ENCODE measurements around the gene PDE12.
A peak's percentile ranks its signal among the peaks of the same experiment; 100 is the strongest.

Gene PDE12

GRCh38 chr3:57555738-57556458 lies at the start of gene PDE12:
Gene PDE12, plus strand, starts transcription at chr3:57556274. Its CDS starts 106 bp downstream, at chr3:57556380.
- DNase-seq (ENCODE audit: low read depth in 2 of 2, low spot score in 1 of 2), result peak; percentile 62 to 68

DNA sequence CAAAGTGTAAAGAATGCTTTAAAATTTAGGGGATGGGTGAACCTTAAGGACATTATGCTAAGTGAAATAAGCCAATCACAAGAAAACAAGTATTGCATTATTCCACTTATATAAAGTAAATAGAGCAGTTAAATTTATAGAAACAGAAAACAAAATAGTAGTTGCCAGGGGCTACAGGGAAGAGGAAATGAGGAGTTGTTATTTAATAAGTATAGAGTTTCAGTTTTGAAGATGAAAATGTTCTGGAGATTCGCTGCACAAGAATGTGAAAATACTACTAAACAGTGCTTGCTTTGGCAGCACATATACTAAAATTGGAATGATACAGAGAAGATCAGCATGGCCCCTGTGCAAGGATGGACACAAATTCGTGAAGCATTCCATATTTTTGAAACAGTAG lies 43.9 kb upstream of the PDE12 start:
- DNase-seq (ENCODE audit: low read depth in 2 of 2, low spot score in 1 of 2), result no peak

DNA sequence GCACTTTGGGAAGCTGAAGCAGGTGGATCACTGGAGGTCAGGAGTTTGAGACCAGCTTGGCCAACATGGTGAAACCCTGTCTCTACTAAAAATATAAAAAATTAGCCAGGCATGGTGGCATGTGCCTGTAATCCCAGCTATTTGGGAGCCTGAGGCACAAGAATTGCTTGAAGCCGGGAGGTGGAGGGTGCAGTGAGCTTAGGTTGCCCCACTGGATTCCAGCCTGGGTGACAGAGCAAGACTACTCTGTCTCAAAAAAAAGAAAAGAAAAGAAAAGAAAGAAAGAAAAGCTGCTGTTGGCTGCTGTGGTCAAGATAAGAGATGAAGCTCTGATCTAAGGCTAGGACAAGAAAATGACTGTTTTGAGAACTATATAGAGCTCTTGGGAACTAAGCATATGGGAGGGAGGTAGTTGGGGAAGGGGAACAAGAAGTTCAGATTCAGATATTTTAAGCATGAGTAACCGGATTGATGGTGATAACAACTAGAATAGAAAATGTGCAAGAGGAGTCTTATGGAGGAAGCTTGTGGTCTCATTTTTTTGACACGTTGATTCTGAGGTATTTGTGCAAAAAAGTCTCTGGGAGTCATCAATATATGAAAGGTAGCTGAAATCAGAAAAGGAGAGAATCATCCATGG lies 37.7 kb upstream of the PDE12 start:
- DNase-seq (ENCODE audit: low read depth in 2 of 2, low spot score in 1 of 2), result no peak

DNA sequence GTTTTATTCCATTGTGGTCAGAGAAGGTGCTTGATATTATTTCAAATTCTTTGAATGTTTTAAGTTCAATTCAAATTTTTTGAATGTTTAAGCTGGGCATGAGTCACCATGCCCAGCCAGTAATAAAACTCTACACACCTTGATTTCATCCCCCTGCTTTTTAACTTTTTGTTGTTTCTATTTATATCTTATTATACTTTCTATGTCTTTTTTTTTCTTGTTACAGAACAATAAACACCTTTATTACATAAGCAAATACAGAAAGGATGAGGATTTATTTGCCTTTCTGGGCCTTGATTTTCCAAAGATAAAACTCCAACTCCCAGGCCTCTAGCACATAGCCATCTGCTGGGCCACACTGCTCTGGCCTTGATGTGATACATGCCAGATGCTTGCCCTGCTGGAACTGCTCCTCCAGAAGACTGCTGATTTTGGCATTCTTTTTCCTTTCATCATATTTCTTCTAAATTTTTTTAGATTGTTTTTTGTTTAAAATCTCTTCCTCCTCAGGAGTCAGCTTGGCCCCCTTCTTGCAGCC lies 25.9 kb upstream of the PDE12 start:
- DNase-seq (ENCODE audit: low read depth in 2 of 2, low spot score in 1 of 2), result no peak

DNA sequence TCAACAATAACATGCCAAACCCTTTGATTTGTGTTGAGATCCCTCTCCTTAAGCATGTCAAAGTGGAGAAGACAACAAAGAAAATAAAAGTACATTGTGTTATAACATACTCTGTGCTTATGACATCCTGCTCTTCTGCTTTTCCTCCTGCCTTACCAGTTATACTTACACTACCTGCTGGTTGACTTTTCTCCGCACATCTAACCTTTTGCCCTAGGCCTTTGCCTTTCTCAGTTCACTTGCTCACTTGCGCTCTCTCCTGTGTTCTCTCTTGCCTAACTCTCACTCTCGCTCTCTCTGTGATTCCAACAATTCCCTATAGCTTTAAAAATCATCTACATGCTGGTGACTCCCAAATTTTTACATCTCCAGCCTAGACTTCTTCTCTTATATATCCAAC lies 17.6 kb upstream of the PDE12 start:
- no peak for DNase-seq (ENCODE audit: low read depth in 2 of 2, low spot score in 1 of 2)

GRCh38 chr3:57544181-57545125 lies 11.6 kb upstream of the PDE12 start, which contains the start of gene DNAH12:
Gene DNAH12, minus strand, starts transcription at chr3:57544344. Its CDS starts 1,474 bp downstream, at chr3:57542870.
- DNase-seq (ENCODE audit: low read depth in 2 of 2, low spot score in 1 of 2), result no peak

DNA sequence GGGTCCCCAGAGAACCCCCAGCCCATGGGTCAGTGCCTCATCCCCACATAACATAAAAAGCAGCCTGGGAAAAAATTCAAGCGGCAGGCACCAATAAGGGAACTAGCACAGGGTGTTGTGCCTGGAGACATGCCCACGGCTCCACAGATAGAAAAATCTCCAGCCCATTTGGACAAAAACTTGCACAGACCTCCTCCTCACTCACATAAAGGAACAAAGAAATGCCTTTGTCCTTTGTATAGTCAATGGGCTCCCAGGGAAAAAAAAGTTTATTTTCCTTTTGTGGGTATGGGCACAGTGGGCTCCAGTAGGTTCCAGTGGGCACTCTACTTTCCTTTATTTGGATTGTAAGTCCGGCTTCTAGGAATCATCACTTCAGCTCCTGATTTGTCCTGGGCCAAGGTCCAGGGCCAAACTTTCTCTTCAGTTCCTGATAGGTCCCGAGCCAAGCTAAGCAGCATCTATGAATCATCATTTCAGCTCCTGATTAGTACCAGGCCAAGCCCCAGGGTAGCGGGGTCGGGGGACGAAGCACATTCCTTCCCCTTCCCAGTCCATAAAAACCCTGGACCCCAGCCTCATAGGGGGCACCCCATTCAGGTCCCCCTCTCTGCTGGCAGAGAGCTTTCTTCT lies 10.3 kb upstream of the PDE12 start:
- no peak for DNase-seq (ENCODE audit: low read depth in 2 of 2, low spot score in 1 of 2)

DNA sequence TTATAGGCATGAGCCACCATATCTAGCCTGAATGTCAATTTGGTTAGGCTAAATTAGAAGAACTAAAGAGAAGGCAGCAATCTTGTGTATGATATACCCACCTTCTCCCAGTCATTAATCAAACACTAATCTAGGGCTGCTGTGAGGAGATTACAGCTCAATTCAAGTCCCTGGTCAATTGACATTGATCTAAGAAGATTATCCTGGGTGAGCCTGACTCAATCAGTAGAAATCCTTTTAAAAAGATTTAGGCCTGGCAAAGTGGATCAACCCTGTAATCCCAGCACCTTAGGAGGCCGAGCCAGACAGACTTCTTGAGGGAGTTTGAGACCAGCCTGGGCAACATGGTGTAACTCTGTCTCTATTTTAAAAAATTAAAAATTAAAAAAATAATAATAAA lies 9.5 kb upstream of the PDE12 start:
- no peak for DNase-seq (ENCODE audit: low read depth in 2 of 2, low spot score in 1 of 2)

DNA sequence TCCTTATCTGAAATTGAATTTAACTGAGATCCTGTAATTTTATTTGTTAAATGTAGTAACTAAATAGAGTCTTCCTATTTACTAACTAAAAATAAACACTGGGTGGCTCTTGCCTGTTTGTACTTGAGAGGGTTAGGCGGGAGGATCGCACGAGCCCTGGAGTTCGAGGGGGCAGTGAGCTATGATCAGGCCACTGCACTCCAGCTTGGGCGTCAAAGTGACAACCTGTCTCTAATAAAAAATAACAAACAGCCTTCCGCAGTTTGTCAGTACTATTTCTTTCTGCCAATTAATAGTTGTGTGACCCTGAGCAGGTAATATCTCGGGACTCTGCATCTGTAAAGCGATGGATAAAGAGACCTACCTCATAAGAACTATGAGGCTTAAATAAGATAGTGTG lies 768 bp upstream of the PDE12 start:
- no peak for DNase-seq (ENCODE audit: low read depth in 2 of 2, low spot score in 1 of 2)

GRCh38 chr3:57556459-57557084 lies 498 bp downstream of the PDE12 start:
- DNase-seq (ENCODE audit: low read depth in 2 of 2, low spot score in 1 of 2), result peak in 1 of 2 donors; percentile 3

DNA sequence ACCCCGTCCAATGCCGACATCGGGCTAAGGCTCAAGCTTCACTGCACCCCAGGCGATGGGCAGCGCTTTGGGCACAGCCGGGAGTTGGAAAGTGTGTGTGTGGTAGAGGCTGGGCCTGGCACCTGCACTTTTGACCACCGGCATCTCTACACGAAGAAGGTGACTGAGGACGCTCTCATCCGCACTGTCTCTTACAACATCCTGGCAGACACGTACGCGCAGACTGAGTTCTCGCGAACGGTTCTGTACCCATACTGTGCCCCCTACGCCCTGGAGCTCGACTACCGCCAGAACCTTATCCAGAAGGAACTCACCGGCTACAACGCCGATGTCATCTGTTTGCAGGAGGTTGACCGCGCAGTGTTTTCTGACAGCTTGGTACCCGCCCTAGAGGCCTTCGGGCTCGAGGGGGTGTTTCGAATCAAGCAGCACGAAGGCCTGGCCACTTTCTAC lies 1.0 kb downstream of the PDE12 start:
- peak in 1 of 2 donors; percentile 2 for DNase-seq (ENCODE audit: low read depth in 2 of 2, low spot score in 1 of 2)

DNA sequence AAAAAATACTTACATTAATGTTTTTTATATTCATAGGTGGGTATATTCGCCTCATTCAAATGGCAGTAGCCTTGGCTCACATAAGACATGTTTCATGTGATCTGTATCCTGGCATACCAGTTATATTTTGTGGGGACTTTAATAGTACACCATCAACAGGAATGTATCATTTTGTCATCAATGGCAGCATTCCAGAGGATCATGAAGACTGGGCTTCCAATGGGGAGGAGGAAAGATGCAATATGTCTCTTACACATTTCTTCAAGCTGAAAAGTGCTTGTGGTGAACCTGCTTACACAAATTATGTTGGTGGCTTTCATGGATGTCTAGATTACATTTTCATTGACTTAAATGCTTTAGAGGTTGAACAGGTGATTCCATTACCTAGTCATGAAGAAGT lies 3.5 kb downstream of the PDE12 start:
- no peak for DNase-seq (ENCODE audit: low read depth in 2 of 2, low spot score in 1 of 2)

- no peak for DNase-seq (ENCODE audit: low read depth in 2 of 2, low spot score in 1 of 2)
These were observed 13.9 kb downstream of the PDE12 start for GRCh38 chr3:57569859-57570450.

GRCh38 chr3:57570878-57571277 lies 14.8 kb downstream of the PDE12 start:
- no peak for DNase-seq (ENCODE audit: low read depth in 2 of 2, low spot score in 1 of 2)

DNA sequence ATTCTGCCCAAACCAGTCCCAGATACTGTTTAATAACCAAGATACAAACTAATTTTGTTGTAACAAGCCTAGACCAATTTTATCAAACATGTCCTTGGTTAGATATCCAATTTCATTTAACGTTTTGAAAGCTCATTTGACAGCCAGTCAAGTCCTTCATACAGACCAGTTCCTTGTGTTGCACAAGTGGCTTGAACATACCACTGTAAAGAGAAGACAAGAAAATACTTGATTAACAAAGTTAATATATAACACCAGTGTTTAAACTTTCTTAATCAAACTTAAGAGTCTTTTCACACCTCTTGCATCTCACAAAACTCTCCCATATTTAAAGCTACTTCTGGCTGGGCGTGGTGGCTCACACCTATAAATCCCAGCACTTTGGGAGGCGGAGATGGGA lies 16.0 kb downstream of the PDE12 start:
- DNase-seq (ENCODE audit: low read depth in 2 of 2, low spot score in 1 of 2), result no peak

DNA sequence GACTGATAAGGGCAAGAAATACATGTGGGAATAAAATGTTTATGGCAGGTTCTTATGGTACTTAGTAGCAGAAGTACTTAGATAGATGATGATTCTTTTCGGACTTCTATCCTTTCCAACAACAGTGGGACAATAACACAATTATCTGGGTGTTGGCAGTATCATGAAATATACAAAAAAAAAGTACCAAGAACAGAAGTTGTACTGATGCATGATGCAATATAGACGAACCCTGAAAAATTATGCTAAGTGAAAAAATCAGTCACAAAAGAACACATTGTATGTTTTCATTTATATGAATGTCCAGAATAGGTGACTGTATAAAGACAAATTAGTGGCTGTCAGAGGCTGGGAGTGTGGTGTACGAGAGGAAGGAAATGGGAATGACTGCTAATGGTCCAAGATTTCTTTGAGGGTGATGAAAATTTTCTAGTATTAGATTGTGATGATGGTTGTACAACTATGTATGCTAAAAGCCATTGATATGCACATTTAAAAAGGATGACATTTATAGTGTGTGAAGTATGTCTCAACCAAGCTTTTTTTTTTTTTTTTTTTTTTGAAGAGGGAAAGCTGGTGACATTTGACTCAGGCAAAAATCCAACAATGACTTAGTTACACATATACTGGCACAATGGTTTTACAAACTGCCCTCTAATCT lies 20.0 kb downstream of the PDE12 start:
- DNase-seq (ENCODE audit: low read depth in 2 of 2, low spot score in 1 of 2), result no peak

DNA sequence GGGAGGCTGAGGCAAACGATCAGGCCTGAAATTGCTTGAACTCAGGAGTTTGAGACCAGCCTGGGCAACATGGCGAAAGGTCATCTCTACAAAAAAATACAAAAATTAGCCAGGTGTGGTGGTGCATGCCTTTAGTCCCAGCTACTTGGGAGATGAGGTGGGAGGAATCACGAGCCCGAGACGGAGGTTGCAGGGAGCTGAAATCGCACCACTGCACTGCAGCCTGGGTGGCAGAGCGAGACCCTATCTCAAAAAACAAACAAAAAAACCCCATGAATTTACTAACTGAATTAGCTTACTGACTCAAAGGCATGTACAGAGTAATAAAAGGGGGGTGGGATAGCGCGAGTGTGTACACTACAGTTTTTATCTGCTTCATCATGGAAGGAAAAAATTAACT lies 21.7 kb downstream of the PDE12 start:
- DNase-seq (ENCODE audit: low read depth in 2 of 2, low spot score in 1 of 2), result no peak

DNA sequence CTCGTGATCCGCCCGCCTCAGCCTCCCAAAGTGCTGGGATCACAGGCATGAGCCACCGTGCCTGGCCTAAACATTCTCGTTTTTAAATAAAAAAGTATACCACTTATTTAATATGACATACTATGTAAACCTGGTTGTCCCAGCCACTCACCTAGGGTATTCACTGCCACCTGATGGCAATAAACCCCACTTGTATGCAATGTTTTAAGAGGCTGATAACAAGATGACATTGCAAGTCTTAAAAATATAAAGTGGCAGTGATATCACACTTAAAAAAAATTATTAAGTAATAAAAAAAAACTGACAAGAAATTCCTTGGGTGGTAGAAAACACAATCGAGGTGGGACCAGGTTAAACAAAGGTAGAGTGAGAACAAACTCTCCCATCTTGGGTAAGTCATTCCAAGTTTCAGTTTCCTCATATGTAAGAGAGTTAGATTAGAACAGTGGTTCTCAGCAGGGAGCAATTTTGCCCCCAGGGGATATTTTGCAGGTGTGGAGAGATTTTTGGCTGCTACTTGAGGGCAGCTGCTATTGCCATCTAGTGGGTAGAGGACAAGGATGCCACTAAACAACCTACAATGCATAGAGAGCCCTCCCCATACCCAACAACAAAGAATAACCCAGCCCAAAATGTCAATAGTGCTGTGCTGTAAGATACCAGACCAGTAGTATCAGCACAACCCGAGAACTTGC lies 26.5 kb downstream of the PDE12 start:
- no peak for DNase-seq (ENCODE audit: low read depth in 2 of 2, low spot score in 1 of 2)

GRCh38 chr3:57583544-57583943 lies 27.5 kb downstream of the PDE12 start:
- DNase-seq (ENCODE audit: low read depth in 2 of 2, low spot score in 1 of 2), result no peak
